Right hindlimb (tissue), 1 donor: Measurements from ENCODE around the gene PRKCI.

Experiments used
- DNase-seq: peaks from one replicate; pipeline ENCODE4 v3.0.0-alpha.2; 2018

The PRKCI gene

GRCh38 chr3:170346481-170347392, 124.5 kb downstream of the PRKCI start:
- no peak for DNase-seq

- no peak for DNase-seq
Observed at GRCh38 chr3:170350515-170351413, 128.5 kb downstream of the PRKCI start.

- no peak for DNase-seq
Observed at GRCh38 chr3:170352936-170353335, 130.7 kb downstream of the PRKCI start.

GRCh38 chr3:170353485-170353884, 131.3 kb downstream of the PRKCI start:
- no peak for DNase-seq

GRCh38 chr3:170354760-170355159, 132.5 kb downstream of the PRKCI start:
- no peak for DNase-seq
